ENCODE data around the gene SLC6A1.

DNA sequence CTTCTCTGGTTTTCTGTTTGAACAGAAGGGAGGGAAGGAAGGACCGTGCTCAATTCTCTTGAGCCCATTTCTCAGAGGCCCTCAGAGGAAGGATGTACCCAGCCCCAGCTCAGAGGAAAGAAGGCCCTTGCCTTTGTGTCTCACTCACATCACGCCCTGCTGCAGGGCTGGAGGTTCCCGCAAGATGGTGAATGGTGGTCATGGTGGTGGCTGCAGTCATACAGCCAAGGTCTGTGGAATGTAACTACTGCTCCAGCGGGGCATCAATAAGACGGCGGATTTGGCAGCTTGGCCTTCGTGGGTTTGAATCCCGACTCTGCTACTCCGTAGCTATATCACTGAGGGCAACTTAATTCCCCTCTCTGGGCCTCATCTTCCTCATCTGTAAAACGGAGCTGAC, 62.9 kb downstream of the SLC6A1 start:
- no peak for TF ChIP-seq EZH2 (IDR thresholded peaks at IDR 0.05; ENCODE audit: borderline replicate concordance, low read depth, low read length, poor library complexity, severe bottlenecking)
- TF ChIP-seq, protein P1, sequence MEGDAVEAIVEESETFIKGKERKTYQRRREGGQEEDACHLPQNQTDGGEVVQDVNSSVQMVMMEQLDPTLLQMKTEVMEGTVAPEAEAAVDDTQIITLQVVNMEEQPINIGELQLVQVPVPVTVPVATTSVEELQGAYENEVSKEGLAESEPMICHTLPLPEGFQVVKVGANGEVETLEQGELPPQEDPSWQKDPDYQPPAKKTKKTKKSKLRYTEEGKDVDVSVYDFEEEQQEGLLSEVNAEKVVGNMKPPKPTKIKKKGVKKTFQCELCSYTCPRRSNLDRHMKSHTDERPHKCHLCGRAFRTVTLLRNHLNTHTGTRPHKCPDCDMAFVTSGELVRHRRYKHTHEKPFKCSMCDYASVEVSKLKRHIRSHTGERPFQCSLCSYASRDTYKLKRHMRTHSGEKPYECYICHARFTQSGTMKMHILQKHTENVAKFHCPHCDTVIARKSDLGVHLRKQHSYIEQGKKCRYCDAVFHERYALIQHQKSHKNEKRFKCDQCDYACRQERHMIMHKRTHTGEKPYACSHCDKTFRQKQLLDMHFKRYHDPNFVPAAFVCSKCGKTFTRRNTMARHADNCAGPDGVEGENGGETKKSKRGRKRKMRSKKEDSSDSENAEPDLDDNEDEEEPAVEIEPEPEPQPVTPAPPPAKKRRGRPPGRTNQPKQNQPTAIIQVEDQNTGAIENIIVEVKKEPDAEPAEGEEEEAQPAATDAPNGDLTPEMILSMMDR (conservative IDR thresholded peaks at IDR 0.05; ENCODE audit: low read depth, low read length), result no peak
